ENCODE data around the gene TOM1. TPM values are rescaled to one million over a fixed set of nuclear protein-coding genes. Genes with fewer than 3 reads are reported as not detected.

TOM1 gene
- total RNA-seq, 1 donor from 2014 or later: 29.6 TPM

DNA sequence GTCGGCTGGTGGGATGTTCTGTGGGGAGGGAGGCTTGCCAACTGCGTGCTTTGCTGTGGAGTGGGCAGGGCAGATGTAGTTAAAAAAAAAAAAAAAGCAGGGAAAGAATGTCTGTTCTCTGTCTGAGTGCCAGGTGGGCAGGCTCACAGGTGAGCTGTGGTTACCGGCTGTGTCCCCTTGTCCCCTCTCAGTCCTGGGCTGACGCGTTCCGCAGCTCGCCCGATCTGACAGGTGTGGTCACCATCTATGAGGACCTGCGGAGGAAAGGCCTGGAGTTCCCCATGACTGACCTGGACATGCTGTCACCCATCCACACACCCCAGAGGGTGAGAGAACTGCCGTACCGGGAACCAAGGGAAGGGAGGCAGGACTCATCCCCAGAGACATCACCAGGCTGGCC, 23.6 kb downstream of the TOM1 start:
- DNase-seq (ENCODE audit: low read depth): no peak
- H3K36me3 ChIP-seq (ENCODE audit: insufficient read depth, low read length): peaks cover 37% of the 10 kb centered on the region
- Mint-ChIP-seq H3K27ac (ENCODE audit: unreplicated experiment) (no peak overlapping the region), H3K4me3 (ENCODE audit: unreplicated experiment) (no peak overlapping the region), H3K4me1 (ENCODE audit: low read depth, unreplicated experiment) (no peaks in the 10 kb centered on the region), H3K36me3 (ENCODE audit: low read depth, unreplicated experiment) (peaks cover 33% of the 10 kb centered on the region), H3K9me3 (ENCODE audit: unreplicated experiment) (no peaks in the 10 kb centered on the region), H3K27me3 (ENCODE audit: low read depth, unreplicated experiment) (peaks cover 1% of the 10 kb centered on the region)
- no peak overlapping the region for H3K4me2 ChIP-seq (ENCODE audit: low read length)
- no peak overlapping the region for H3K9ac ChIP-seq (ENCODE audit: low read length)
- no peak for FAIRE-seq
- H4K20me1 ChIP-seq (ENCODE audit: insufficient read depth, low read length): peaks cover 17% of the 10 kb centered on the region
- H3K9me3 ChIP-seq (ENCODE audit: insufficient read depth, low read depth, low read length): no peaks in the 10 kb centered on the region
- no peaks in the 10 kb centered on the region for H3K4me1 ChIP-seq (ENCODE audit: insufficient read depth, low read length)
- no peak overlapping the region for H3K4me3 ChIP-seq (ENCODE audit: insufficient read depth, low read depth, low read length)
- no peaks in the 10 kb centered on the region for H3K79me2 ChIP-seq (ENCODE audit: insufficient read depth, low read length)
- H3K27ac ChIP-seq (ENCODE audit: low read depth, low read length): no peak overlapping the region
- no peak for TF ChIP-seq EZH2 (IDR thresholded peaks at IDR 0.05; ENCODE audit: insufficient read depth, low read length)
- TF ChIP-seq, protein P1, sequence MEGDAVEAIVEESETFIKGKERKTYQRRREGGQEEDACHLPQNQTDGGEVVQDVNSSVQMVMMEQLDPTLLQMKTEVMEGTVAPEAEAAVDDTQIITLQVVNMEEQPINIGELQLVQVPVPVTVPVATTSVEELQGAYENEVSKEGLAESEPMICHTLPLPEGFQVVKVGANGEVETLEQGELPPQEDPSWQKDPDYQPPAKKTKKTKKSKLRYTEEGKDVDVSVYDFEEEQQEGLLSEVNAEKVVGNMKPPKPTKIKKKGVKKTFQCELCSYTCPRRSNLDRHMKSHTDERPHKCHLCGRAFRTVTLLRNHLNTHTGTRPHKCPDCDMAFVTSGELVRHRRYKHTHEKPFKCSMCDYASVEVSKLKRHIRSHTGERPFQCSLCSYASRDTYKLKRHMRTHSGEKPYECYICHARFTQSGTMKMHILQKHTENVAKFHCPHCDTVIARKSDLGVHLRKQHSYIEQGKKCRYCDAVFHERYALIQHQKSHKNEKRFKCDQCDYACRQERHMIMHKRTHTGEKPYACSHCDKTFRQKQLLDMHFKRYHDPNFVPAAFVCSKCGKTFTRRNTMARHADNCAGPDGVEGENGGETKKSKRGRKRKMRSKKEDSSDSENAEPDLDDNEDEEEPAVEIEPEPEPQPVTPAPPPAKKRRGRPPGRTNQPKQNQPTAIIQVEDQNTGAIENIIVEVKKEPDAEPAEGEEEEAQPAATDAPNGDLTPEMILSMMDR (IDR thresholded peaks at IDR 0.05; ENCODE audit: insufficient read depth, low read depth, low read length): no peak
- no peaks in the 10 kb centered on the region for H3K27me3 ChIP-seq (ENCODE audit: insufficient read depth, low read length)
- no peak overlapping the region for H2AFZ ChIP-seq (ENCODE audit: low read depth, low read length)

DNA sequence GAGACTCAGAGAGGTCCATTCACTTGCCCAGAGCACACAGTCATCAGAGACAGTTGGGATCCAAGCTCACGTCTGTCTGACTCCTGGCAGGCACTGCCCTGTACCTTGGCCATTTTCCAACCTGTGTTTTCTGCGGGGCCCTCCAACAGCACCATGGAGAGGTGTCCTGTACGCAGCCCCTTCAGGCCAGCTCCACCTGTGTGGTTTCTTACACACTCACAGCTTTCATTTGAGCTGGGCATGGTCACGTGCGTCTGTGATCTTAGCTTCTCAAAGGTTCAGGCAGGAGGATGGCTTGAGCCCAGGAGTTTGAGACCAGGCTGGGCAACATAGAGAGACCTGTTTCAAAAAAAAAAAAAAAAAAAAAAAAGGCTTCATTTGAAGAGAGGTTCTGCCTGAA, 24.4 kb downstream of the TOM1 start:
- Histone ChIP-seq H3K9me3 (ENCODE audit: insufficient read depth, low read depth, low read length) (no peaks in the 10 kb centered on the region), H3K27me3 (ENCODE audit: insufficient read depth, low read length) (no peaks in the 10 kb centered on the region), H3K9ac (ENCODE audit: low read length) (no peak overlapping the region), H3K4me2 (ENCODE audit: low read length) (no peak overlapping the region), H3K27ac (ENCODE audit: low read depth, low read length) (no peak overlapping the region), H4K20me1 (ENCODE audit: insufficient read depth, low read length) (peaks cover 17% of the 10 kb centered on the region), H3K36me3 (ENCODE audit: insufficient read depth, low read length) (peaks cover 35% of the 10 kb centered on the region), H2AFZ (ENCODE audit: low read depth, low read length) (no peak overlapping the region), H3K4me3 (ENCODE audit: insufficient read depth, low read depth, low read length) (no peak overlapping the region), H3K4me1 (ENCODE audit: insufficient read depth, low read length) (no peaks in the 10 kb centered on the region), H3K79me2 (ENCODE audit: insufficient read depth, low read length) (no peaks in the 10 kb centered on the region)
- H3K27ac Mint-ChIP-seq (ENCODE audit: unreplicated experiment): no peak overlapping the region
- FAIRE-seq (no peak), DNase-seq (ENCODE audit: low read depth) (no peak)
- H3K4me3 Mint-ChIP-seq (ENCODE audit: unreplicated experiment): no peak overlapping the region
- no peaks in the 10 kb centered on the region for H3K9me3 Mint-ChIP-seq (ENCODE audit: unreplicated experiment)
- no peak for TF ChIP-seq EZH2 (IDR thresholded peaks at IDR 0.05; ENCODE audit: insufficient read depth, low read length)
- TF ChIP-seq, protein P1 (IDR thresholded peaks at IDR 0.05; ENCODE audit: insufficient read depth, low read depth, low read length): no peak
- no peaks in the 10 kb centered on the region for H3K4me1 Mint-ChIP-seq (ENCODE audit: low read depth, unreplicated experiment)
- peaks cover 1% of the 10 kb centered on the region for H3K27me3 Mint-ChIP-seq (ENCODE audit: low read depth, unreplicated experiment)
- peaks cover 32% of the 10 kb centered on the region for H3K36me3 Mint-ChIP-seq (ENCODE audit: low read depth, unreplicated experiment)

DNA sequence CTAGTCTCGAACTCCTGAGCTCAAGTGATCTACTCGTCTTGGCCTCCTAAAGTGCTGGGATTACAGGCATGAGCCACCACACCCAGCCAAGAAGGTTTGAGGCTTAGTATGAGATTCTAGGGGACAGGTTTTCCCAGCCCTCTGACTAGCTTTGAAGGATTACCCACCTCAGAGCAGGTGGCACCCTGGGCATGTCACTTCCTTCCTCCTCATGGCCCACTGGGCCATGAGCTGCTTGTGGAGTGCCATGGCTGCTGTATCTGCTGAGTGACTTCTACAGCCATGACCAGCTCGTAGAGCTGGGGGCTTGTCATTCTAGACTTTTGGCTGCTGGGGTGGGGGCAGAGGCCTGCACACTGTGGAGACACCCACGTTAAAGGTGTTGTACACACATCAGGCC, 25.1 kb downstream of the TOM1 start:
- Mint-ChIP-seq H3K9me3 (ENCODE audit: unreplicated experiment) (no peaks in the 10 kb centered on the region), H3K4me1 (ENCODE audit: low read depth, unreplicated experiment) (no peaks in the 10 kb centered on the region), H3K27me3 (ENCODE audit: low read depth, unreplicated experiment) (peaks cover 1% of the 10 kb centered on the region), H3K4me3 (ENCODE audit: unreplicated experiment) (no peak overlapping the region), H3K27ac (ENCODE audit: unreplicated experiment) (no peak overlapping the region), H3K36me3 (ENCODE audit: low read depth, unreplicated experiment) (peaks cover 29% of the 10 kb centered on the region)
- Histone ChIP-seq H3K9me3 (ENCODE audit: insufficient read depth, low read depth, low read length) (no peaks in the 10 kb centered on the region), H4K20me1 (ENCODE audit: insufficient read depth, low read length) (peaks cover 17% of the 10 kb centered on the region), H3K4me2 (ENCODE audit: low read length) (no peak overlapping the region), H2AFZ (ENCODE audit: low read depth, low read length) (no peak overlapping the region), H3K9ac (ENCODE audit: low read length) (no peak overlapping the region), H3K79me2 (ENCODE audit: insufficient read depth, low read length) (no peaks in the 10 kb centered on the region), H3K27me3 (ENCODE audit: insufficient read depth, low read length) (no peaks in the 10 kb centered on the region), H3K27ac (ENCODE audit: low read depth, low read length) (no peak overlapping the region), H3K36me3 (ENCODE audit: insufficient read depth, low read length) (peaks cover 33% of the 10 kb centered on the region), H3K4me1 (ENCODE audit: insufficient read depth, low read length) (no peaks in the 10 kb centered on the region), H3K4me3 (ENCODE audit: insufficient read depth, low read depth, low read length) (no peak overlapping the region)
- TF ChIP-seq, protein P1 (IDR thresholded peaks at IDR 0.05; ENCODE audit: insufficient read depth, low read depth, low read length): no peak
- no peak for TF ChIP-seq EZH2 (IDR thresholded peaks at IDR 0.05; ENCODE audit: insufficient read depth, low read length)
- DNase-seq (ENCODE audit: low read depth) (no peak), FAIRE-seq (no peak)
